ENCODE measurements around the gene SPTA1. TPM values are rescaled to one million over a fixed set of nuclear protein-coding genes. Genes with fewer than 3 reads are reported as not detected.

SPTA1 gene
- total and polyA plus RNA-seq, 2 of the 8 experiments (the other 6 are each of a cell fraction or from before 2014, with no cell fraction given) = not detected

DNA sequence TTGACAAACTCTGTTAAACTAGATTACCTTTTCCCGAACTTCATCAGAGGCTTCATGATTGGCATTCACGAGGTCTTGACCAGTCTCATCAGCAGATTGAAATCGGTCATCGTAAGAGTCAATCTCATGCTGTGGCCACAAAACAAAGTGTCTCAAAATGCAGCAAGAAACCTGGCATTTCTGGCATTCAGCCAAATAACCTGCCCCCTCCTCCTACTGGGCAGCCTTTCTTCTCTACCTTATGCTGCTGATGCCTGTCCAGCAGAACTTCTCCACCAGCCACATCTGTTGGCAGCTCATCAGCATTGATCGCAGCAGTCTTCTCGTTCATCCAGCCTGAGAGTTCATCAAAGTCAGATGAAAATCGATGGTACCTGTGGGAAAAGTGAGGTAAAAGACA is 12.2 kb downstream of the SPTA1 start:
- WGBS, 2 experiments (ENCODE audit: extremely low coverage in 1 of 2, insufficient coverage in 1 of 2, insufficient read length in 1 of 2, insufficient replicate concordance in 2 of 2, low coverage in 1 of 2, low lambda C conversion rate in 2 of 2, missing lambda C conversion rate in 1 of 2) = 92% methylated on average over 7 of the region's 7 CpGs; no CpG with 5 or more reads in 1 of the 2 experiments
- Histone ChIP-seq H3K4me3 (ENCODE audit: extremely low read depth in 1 of 4, insufficient read depth in 2 of 4, low read depth in 3 of 4, low read length in 4 of 4) (no peak overlapping the region), H3K36me3 (ENCODE audit: control insufficient read depth in 2 of 4, insufficient read depth in 4 of 4, low read length in 3 of 4) (no peaks in the 10 kb centered on the region), H2AK5ac (ENCODE audit: low read depth, low read length) (no peak overlapping the region), H3K4me1 (replicated peaks in 1 of 4; ENCODE audit: control insufficient read depth in 3 of 4, insufficient read depth in 4 of 4, low read length in 3 of 4) (peaks cover 0 to 3% (median 0%) of the 10 kb centered on the region in 4 experiments; a peak in 1 of 7 replicates), H4K91ac (replicated peaks; ENCODE audit: insufficient read length, low read length) (no peak overlapping the region), H3K56ac (replicated peaks; ENCODE audit: insufficient read length, low read depth, low read length) (no peak overlapping the region), H3K27ac (ENCODE audit: low read depth, low read length) (no peak overlapping the region), H2BK15ac (ENCODE audit: low read length) (no peak overlapping the region), H3K9ac (replicated peaks in 1 of 4; ENCODE audit: extremely low read depth in 1 of 4, low read depth in 3 of 4, low read length in 3 of 4) (no peak overlapping the region), H3K79me2 (ENCODE audit: control insufficient read depth in 1 of 2, insufficient read depth in 2 of 2, low read length in 2 of 2) (no peaks in the 10 kb centered on the region), H2BK5ac (ENCODE audit: low read depth, low read length) (no peak overlapping the region), H3K27me3 (replicated peaks in 1 of 4; ENCODE audit: control insufficient read depth in 3 of 4, extremely low read depth in 1 of 4, insufficient read depth in 3 of 4, low read length in 3 of 4) (no peaks in the 10 kb centered on the region), H3K4ac (replicated peaks; ENCODE audit: insufficient read length, low read depth, low read length) (no peak overlapping the region), H4K20me1 (replicated peaks in 1 of 2; ENCODE audit: control insufficient read depth in 1 of 2, insufficient read depth in 2 of 2, low read length in 2 of 2) (no peaks in the 10 kb centered on the region), H3K79me1 (ENCODE audit: low read depth, low read length) (no peaks in the 10 kb centered on the region), H2AFZ (ENCODE audit: low read length) (0 out of 2 replicates have a peak overlapping the region, but pooled peaks have one; percentile 64), H3K18ac (ENCODE audit: extremely low read depth, low read length) (no peak overlapping the region), H2BK12ac (ENCODE audit: low read depth, low read length) (no peak overlapping the region), H3K23ac (ENCODE audit: insufficient read length) (no peak overlapping the region), H4K5ac (ENCODE audit: insufficient read length, low read depth, low read length) (no peak overlapping the region), H2BK120ac (replicated peaks; ENCODE audit: low read depth, low read length) (no peak overlapping the region), H4K8ac (ENCODE audit: extremely low read depth, insufficient read depth, low read length) (no peak overlapping the region), H3K4me2 (ENCODE audit: insufficient read depth in 1 of 2, low read depth in 2 of 2, low read length in 2 of 2) (no peak overlapping the region), H3K14ac (ENCODE audit: insufficient read length) (no peak overlapping the region), H3K9me3 (ENCODE audit: insufficient read depth in 2 of 2, low read depth in 1 of 2, low read length in 1 of 2) (no peaks in the 10 kb centered on the region), H2BK20ac (ENCODE audit: low read length) (no peak overlapping the region), H3K23me2 (ENCODE audit: low read depth, low read length) (no peaks in the 10 kb centered on the region)
- POLR2A ChIA-PET (ENCODE audit: partially characterized antibody) = no interaction called here
- DNase-seq (ENCODE audit: low read depth in 1 of 2, low spot score in 2 of 2) (no peak), FAIRE-seq (no peak)
- TF ChIP-seq ZNF274 (IDR thresholded peaks at IDR 0.05; ENCODE audit: borderline replicate concordance, extremely low read depth, low read length) (no peak), NANOG (IDR thresholded peaks at IDR 0.05; ENCODE audit: insufficient read depth, low read depth, low read length, poor library complexity, severe bottlenecking) (no peak)
- CTCF ChIA-PET (ENCODE audit: partially characterized antibody) = interaction anchor here (1.0 kb wide), 1 partner anchor 25 kb away, joined by 4 read pairs; no protein-coding TSS in a partner anchor
